Measurements from ENCODE around the gene PARP1. TPM values are rescaled to one million over a fixed set of nuclear protein-coding genes. Genes with fewer than 3 reads are reported as not detected.

The PARP1 gene
- total RNA-seq, 1 donor from 2014 or later: 184 TPM

GRCh38 chr1:226429858-226430715, 22.2 kb upstream of the PARP1 start:
- intact Hi-C loops (cut with micrococcal nuclease): loop anchor here (5.0 kb wide), 1 partner anchor 117 kb away; the partner anchor contains the start of gene STUM

GRCh38 chr1:226428791-226429461, 21.0 kb upstream of the PARP1 start:
- intact Hi-C loops (cut with micrococcal nuclease): loop anchor here (5.0 kb wide), 1 partner anchor 118 kb away; the partner anchor contains the start of gene STUM

DNA sequence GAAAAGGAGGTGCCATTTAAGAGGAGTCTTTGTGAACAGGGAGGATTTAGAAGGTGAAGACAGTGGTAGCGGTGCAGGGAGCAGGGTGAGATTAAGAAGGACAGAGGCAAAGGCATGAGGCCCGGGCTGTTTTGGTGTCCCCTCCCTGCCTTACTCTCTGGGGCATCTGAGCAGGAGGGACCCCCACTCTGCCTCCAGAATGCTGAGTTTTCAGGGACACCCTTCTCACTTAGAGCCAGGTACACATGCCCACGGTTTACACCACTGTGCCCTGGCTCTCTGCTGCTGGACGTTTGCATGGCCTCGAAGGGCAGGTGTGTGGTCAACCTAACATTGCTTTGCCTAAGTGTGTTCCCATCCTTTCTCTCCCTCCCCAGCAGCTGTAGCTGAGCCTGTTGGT, 20.5 kb upstream of the PARP1 start:
- intact Hi-C loops (cut with micrococcal nuclease): loop anchor here (5.0 kb wide), 1 partner anchor 119 kb away; the partner anchor contains the start of gene STUM

GRCh38 chr1:226427131-226427530, 19.2 kb upstream of the PARP1 start:
- intact Hi-C loops (cut with micrococcal nuclease): loop anchor here (5.0 kb wide), 1 partner anchor 120 kb away; the partner anchor contains the start of gene STUM

GRCh38 chr1:226426395-226426794, 18.5 kb upstream of the PARP1 start:
- intact Hi-C loops (cut with micrococcal nuclease): loop anchor here (5.0 kb wide), 1 partner anchor 121 kb away; the partner anchor contains the start of gene STUM

GRCh38 chr1:226425431-226426031, 17.6 kb upstream of the PARP1 start:
- intact Hi-C loops (cut with micrococcal nuclease): loop anchor here (2.0 to 5.0 kb wide), 2 partner anchors 17 to 122 kb away; partner anchors contain the start of genes PARP1 and STUM

DNA sequence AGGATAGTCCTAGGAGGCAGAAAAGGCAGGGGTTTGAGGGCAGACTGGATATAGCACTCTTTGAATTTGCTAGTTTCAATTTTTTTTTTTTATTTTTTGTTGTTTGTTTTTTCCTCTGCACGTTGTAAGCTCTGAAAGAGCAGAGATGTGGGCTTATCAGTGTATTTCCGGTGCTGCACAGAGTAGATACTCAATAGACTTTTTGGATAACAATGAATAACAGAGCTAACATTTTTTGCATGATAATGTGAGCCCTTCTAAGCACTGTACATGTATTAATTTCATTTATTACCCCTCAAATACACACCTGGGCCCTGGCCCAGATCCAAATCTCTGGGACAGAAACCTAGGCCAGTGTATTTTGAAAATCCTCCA, 17.1 kb upstream of the PARP1 start:
- intact Hi-C loops (cut with micrococcal nuclease): loop anchor here (2.0 to 5.0 kb wide), 2 partner anchors 16 to 122 kb away; partner anchors contain the start of genes PARP1 and STUM

GRCh38 chr1:226424221-226425003, 16.5 kb upstream of the PARP1 start:
- intact Hi-C loops (cut with micrococcal nuclease): loop anchor here (1.0 to 5.0 kb wide), 4 partner anchors 16 to 184 kb away; partner anchors contain the start of genes PARP1 and STUM

- intact Hi-C loops (cut with micrococcal nuclease): no loop called here
Measured at GRCh38 chr1:226422478-226422877, 14.6 kb upstream of the PARP1 start.

DNA sequence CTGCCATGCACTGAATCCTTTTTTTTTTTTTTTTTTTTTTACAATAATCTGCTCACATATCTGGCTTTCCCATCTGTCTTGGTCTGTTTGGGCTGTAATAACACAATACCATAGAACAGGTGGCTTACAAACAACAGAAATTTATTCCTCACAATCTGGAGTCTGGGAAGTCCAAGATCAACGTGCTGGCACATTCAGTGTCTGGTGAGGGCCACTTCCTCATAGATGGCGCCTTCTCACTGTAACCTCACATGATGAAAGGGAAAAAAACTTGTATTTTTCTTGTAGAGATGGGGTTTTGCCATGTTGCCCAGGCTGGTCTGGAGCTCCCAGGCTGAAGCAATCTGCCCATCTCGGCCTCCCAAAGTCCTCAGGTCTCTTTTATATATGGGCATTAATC, 13.0 kb upstream of the PARP1 start:
- intact Hi-C loops (cut with micrococcal nuclease): no loop called here

GRCh38 chr1:226420328-226420727, 12.4 kb upstream of the PARP1 start:
- intact Hi-C loops (cut with micrococcal nuclease): no loop called here

GRCh38 chr1:226419284-226420029, 11.6 kb upstream of the PARP1 start:
- intact Hi-C loops (cut with micrococcal nuclease): no loop called here

- intact Hi-C loops (cut with micrococcal nuclease): no loop called here
Measured at GRCh38 chr1:226417830-226418546, 10.1 kb upstream of the PARP1 start.

DNA sequence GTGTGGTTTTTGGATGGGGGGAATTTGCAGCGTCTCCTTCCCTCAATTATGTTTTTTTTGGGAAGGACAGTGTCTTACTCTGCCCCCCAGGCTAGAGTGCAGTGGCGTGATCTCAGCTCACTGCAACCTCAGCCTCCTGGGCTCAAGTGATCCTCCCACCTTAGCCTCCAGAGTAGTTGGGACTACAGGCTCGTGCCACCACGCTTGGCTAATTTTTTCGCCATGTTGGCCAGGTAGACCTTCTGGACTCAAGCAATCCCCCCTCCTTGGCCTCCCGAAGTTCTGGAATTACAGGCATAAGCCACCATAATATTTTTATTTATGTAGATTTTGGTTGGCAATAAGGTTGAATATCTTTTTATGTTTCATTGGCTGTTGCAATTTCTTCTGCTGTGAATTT, 9.5 kb upstream of the PARP1 start:
- intact Hi-C loops (cut with micrococcal nuclease): no loop called here

DNA sequence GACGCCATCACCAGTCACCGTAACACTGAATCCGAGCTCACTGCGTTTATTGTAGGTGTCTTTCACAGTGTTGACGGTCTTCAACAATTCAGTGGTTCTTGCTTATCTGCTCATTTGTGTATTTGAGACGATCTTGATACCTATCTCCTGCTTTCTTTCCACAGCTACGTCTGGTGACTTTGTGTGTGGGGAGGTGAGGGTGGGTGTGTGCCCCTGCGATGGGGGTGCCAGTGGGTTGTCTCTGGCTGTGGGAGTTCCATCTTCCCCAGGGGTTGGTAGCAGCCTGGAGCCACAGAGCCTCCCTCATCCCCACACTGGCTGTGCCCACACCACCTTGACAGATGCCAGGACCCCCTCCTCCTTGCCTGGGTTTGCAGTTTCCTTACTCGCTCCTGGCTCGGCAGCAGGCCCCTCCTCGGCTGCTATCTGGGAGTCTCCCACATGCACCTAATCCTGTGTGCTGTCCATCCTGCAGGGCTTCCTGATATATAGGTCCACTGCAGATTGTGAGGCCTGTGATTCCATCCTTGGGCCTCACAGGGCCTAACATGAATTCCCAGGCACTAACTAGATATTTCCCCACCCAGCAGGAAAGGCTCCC, 6.3 kb upstream of the PARP1 start:
- intact Hi-C loops (cut with micrococcal nuclease): no loop called here

- intact Hi-C loops (cut with micrococcal nuclease): no loop called here
Measured at GRCh38 chr1:226411619-226412018, 3.7 kb upstream of the PARP1 start.

GRCh38 chr1:226410958-226411357, 3.1 kb upstream of the PARP1 start:
- intact Hi-C loops (cut with micrococcal nuclease): no loop called here

- intact Hi-C loops (cut with micrococcal nuclease): loop anchor here (2.0 to 10.0 kb wide), 5 partner anchors 15 to 635 kb away; partner anchors contain the start of genes ACBD3, ITPKB and SRP9
Measured at GRCh38 chr1:226409392-226409791, 1.5 kb upstream of the PARP1 start.
